T-helper 1 cell (primary cell): Measurements from ENCODE around the gene RPTOR.
"Not testable (repeated sequence)": the region's sequence is repeated elsewhere in the genome, so short reads cannot be mapped to it uniquely, and the experiment has no call there.

Experiments used
- DNase-seq, 5 donors: peaks; one replicate each; pipeline ENCODE4 v3.0.0-alpha.2; 2012 to 2020

The RPTOR gene

DNA sequence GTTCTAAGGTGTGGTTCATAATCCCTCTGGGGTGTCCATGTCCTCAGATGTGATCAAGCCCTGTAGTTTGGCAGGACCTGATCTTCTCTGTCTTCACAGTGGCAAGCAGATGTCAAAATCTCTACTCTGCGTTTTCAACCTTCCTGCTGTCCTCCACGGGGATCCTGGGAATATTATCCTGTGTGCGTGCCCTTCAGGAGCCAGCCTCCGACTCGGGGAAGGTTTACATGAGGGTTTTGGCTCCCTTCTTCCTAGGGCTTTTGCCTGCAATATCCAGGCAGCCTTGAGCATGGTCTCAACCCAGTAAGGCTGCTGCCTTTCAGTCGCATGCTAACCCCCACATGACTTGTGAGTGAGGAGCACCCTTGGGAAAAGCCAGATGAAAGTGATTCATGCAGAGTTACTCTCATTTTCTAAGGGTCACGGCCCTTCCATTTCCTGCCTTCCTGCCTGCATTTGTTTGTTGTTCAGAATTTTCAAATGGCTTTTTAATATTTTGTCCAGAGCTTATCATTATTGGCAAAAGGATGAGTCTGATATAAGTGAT lies 244.8 kb downstream of the RPTOR start:
- DNase-seq = no peak

DNA sequence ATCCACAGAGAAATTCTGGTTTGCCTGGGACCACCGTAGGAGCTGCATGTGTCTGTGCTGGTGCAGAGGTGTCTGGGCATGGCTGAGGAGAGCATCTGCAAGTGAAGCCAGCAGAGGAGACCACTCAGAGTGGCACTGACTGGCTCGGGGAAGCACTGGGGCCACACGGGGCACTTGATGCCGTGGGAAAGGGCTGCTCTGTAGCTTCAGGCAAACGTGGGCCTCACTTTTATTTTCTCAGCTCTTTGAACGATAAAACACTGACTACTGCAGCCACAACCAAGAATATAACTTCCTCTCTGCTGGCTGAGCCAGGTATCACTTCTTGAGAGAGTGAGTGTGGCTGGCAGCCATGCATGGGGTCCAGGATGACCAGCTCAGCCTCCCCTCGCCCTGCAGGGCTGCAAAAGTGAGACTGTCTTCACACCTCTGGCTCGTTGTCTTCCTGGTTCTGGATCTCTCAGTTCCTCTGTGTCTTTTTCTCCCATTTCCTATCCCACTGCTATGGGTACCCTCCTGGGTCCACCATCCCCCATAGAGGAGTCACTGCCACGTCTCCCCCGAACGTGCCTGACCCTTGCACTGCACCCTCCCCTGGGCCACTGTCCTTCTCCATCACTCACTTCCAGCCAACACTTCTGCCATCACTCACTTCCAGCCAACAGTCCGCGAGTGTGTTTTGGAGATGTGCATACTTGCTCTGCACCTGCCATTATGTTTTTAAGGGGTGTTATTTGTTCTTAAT lies 245.6 kb downstream of the RPTOR start:
- DNase-seq = peak in 1 of 5 donors; percentile 65

DNA sequence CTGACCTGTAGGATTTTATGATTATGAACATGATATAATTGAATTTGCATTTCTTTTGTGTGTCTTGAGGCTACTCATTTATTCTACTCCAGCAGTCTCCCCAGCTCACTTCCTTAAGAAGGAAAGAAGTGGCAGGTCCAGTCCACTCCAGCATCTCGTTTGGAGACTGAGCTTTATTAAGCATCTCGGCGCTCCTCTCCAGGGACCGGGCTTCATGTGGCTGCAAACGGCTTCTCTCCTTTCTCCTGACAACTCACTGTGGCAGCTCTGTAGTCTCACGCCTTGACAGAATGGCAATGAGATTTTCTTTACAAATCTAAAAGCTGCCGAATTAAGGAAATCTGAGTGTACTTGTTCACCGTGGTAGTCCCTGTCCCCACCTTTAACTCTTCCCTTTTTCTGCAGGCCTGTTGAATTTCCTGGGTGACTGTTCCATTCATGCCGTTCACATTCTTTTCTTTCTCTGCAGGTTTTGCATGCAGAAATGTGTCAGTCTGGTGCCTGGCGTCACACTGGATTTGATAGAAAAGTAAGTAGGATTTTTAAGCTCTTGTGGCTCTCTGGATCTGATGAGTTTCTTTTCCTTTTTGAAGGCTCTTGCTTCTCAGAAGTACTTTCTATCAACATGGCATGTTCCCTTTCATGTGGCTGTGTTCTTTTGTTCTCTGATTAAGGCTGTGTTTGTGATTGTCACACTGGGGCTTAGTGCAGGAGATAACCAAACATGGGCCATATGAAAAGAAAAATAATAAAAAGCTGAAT lies 246.5 kb downstream of the RPTOR start:
- peak in 1 of 5 donors; percentile 55 for DNase-seq

DNA sequence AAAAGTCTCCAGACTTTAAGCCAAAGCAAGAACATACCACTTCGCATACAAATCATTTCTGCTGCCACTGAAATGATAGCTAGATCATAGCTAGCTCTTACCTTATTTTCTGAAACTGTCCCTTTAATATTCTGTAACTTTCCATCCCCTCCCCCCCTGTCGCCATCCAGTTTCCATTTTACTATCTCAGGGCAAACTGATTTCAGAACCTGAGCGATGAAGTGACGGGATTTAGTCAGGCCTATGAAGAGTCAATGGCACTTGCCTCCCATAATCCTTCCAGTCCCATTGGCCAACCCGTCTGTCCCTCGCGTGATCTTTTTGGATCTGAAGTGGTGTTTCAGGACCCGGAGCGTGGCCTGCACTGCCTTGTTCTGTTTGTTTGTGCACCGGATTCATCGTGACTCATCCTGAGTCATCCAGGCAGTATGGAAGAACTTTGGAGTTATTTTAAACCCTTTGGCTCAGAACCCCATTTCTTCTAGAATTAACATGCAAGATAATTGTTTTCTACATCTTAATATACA lies 247.2 kb downstream of the RPTOR start:
- DNase-seq = peak in 2 of 5 donors; percentile 13 to 82

DNA sequence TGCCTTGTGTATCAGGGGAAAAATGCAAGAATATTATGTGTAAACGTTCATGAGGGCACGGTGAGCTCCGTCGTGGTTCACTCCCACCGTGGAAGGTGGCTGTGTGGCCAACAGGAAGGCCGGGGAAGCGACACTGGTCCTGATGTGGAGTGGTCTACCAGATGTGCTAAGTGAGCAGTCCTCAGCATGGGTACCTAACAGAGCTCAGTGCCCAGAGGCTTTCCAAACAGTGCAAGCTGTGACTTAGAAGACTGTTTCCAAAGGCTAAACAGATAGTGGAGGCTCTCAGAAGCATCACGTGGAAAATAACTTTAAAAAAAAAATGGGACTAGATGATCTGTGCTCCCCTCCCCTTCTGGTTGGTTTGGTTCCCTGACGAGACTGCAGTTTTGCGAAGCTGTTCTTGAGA lies 247.7 kb downstream of the RPTOR start:
- no peak for DNase-seq

DNA sequence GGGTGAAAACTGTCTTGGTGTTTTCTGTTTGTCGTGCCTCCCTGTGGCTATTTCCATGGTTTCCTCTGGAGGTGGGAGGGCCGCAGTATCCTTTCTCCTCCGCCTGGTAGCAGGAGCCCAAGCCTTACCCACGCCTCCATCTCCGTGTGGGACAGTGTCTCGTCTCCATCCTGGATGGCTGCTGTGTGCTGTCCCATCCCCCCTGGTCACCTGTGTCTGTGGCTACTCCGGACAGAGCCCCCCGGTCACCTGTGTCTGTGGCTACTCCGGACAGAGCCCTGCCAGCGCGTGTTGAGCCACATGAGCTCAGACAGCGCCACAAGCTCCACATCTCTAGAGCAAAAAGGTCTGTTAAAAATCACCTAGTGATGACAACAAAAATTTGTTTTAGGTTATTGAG lies 248.8 kb downstream of the RPTOR start:
- DNase-seq = no peak

DNA sequence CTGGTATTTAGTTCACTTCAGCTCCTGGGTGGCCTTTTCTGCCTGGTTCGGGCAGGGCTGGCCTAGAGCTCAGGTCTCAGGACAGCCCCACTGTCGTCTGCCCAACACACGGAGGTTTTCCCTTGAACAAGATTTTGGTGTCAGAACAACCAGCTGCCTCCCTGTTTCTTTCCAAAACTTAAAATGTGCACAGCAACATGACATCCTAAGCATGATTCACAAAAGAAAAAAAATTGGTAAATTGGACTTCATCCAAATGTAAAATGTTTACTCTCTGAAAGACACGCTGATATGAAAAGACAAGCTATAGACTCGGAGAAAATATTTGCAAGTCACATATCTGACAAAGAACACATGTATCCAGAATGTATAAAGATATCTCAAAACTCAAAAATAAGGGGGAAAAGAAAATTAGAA lies 249.2 kb downstream of the RPTOR start:
- no peak for DNase-seq

DNA sequence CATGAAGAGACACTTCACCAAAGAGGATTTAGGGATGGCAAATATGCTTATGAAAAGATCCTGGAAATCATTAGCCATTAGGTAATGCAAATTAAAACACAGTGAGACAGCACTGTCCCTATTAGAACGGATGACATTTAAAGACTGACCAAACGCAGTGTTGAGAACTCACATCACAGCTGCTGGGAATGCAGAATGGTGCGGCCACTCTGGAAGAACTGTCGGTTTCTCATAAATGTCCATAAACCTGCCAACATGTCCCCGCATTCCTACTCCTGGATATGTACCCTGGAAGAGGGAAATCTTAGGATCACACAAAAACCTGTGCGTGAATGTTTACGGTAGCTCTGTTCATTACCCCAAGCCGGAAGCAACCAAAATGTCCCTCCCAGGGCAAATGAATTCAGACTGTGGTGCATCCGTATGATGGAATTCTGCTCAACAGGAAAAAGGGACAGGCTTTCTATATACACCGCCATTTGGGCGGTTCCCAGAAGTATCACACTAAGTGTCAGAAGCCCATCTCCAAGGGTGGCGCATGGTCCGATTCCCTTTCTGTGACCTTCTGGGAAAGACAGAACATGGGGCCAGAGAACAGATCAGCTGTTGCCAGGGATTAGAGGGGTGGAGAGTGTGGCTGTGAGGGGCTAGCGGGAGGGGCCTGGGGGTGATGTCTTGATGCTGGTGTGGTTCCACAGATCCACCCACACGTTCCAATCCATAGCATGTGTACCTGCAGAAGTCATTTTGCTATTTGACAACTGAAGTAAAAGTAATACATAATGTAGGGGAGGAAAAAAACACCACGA lies 249.8 kb downstream of the RPTOR start:
- DNase-seq = no peak

DNA sequence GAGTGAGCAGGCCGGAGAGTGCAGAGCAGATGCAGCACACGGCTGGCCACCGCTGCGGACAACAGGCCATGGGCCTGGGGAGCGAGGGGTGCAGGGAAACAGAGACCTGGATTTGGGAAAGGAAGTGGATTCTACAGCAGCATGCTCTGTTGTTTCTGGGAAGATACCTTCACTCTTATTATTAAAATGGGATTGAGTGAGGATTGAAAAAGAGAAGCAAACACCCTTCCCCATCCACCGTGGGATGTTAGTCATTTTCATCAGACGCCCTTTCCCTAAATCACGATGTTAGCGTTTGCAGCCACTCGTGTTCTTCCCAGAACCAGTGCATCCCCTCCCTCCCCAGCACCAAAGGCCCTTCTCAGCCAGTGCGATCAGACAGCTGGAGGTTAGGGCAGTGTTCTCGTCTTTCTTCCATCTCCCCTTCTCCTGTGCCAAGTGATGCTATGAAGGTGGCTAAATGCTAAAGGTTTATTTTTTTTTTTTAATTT lies 250.5 kb downstream of the RPTOR start:
- no peak for DNase-seq

DNA sequence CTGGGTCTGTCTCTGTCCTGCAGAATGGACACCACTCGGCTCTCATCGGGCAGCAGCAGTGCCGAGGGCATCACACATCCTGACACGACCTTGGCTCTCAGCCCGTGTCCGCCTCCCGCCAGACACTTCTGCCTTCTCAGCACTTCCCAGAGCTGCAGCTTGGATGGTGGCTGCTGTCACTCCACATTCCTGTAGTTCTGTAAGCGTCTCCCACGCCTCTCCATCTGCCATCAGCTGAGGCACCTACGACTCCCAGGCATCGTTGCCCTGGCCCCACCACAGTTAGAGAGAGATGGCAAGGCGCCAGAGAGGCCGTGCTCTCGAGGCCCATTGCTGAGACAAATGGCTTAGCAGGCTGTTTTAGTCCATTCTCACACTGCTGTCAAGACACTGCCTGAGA lies 251.1 kb downstream of the RPTOR start:
- no peak for DNase-seq

DNA sequence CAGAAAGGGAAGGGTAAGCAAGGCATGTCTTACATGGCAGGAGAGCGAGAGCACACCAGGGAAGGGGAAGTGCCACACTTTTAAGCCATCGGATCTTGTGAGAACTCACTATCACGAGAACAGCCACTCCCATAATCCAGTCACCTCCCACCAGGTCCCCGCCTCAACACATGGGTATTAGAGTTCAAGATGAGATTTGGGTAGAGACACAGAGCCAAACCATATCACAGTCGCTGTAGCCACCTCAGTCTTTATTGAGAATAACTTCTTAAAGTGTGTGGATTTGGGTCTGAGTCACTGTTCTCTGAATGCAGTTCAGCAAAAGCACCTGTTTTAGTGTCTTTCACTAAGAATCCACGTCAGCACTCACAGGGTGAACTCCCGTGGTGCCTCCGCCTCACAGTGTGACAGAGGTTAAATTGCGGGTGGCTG lies 251.8 kb downstream of the RPTOR start:
- no peak for DNase-seq

DNA sequence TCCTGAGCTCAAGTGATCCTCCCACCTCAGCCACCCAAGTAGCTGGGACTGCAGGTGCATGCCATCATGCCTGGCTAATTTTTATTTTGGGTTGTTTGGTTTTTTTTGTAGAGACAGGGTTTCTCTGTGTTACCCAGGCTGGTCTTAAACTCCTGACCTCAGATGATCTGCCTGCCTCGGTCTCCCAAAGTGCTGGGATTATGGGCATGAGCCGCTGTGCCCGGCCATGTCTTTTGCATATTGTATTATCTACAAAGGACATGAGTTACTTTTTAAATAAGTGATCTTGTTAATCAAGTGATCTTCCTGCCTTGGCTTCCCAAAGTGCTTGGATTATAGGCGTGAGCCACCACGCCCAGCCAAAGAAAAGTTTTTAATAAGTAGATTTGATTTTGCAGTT lies 252.6 kb downstream of the RPTOR start:
- not testable (repeated sequence) for DNase-seq

DNA sequence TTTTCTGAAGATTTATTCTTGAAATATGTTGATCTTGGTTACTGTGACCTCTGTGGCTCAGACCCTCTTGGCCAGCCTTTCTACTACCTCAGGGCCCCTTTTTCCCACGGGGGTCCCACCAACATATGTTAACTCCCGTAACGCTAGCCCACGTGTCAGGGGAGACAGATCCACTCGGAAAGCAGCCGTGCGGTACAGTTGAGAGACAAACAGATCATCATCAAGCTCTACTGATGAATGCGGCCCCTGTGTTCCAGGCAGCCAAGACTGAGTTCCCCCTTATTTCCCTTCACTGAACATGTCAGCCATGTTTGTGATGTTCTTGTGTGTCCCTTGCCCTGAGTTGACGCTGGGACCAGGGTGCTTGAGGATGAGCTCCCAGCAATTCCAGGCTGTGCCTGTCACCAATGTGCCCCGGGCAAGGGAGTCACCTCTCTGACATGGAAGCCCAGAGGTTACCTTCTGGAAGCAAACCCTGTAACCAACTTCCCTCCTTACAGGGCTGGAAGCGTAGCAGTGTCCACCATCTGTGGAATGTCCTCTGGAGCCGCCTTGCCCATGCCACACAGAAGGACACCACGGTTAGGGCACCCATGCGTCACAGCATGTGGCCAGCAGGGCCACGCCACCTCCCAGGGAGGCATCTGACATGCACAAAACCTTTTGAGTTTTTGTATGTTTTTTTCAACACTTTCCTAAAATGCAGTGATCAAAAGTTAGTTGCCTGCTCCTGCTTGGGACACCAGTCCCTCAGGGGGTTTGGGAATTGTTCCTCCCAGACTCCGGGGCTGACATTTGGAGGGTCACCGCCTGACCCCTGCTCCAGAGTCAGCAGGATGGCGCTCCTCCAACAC lies 253.3 kb downstream of the RPTOR start:
- no peak for DNase-seq

DNA sequence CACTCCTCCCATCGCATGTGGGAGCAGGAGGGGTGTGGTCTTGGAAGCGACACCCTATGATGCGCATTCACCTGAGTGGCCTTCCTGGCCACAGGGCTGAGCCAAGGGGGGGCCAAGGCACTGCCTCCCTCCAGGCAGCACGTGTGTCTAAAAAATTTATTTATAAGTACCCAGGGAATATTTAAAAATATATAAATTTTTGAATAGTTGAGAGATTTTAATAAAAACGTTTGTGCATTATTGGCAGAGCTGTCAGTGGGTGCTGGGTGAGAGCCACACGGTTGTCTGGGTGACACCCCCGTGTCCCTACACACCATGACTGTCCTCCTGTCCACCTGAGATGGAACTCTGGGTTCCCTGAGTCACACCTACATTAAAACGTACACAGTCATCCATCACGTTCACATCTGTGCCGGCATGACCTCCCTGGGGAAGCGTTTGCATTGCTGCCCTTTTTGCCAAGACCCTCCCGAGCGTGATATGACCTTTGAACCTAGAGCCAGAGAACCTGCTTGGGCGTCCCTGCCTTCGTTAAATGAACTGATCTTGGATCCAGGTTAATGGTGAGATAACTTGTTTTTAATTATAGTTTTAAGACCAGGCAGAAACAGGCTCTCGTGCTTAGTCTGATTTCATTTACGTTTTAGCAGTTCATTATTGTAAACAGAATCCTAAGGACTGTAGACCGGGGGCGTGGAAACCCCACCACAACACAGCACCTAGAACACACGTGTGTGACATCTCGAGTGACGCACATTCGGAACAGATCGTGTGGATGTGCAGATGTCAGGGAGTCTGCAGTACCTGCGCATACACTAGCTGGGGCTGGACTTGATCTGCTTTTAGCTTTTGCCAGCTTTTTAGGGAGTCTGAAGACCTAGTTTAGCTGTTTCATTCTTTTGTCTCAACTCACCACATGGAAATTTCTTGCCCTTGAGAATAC lies 254.2 kb downstream of the RPTOR start:
- no peak for DNase-seq

DNA sequence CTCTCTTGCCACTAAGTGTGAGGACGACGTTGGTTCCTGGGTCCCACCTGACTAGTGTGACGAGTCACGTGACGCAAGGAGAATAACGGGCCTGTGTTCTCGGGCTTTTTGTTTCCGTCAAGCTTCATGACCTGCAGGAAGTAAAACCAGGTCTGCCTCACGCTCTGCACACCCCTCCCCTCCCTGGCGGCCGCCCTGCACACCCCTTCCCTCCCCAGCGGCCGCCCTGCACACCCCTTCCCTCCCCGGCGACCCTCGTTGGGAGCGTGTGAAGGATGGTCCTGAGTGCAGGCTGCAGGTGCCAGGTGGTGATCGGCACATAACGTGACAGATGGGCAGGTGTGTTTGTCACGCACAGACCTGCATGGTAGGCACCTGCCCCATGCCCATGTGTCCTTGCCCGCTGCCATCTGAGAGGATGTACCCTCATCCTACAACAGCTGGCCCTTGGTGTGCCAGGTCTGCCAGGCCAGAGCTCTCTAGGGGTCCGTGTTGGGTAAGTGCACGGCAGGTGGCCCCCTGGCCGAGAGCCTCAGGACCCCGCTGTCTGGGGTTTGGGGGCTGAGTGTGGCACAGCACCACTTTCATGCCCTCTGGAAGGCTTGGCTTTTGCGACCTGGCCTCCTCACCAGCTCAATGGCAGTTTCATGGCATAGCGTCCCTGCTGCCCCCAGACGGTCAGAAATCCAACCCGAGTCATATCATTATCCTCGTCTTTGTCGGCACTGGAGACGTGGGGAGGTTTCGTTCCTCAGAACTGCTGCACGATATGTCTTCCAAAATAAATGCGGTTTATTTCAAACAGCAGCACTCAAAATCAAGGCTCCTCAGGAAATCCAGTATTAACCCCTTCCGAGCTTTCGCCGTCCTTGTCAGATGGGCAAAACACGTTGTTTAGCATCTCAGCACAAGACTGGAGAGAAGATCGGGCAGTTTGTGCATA lies 255.2 kb downstream of the RPTOR start:
- no peak for DNase-seq

DNA sequence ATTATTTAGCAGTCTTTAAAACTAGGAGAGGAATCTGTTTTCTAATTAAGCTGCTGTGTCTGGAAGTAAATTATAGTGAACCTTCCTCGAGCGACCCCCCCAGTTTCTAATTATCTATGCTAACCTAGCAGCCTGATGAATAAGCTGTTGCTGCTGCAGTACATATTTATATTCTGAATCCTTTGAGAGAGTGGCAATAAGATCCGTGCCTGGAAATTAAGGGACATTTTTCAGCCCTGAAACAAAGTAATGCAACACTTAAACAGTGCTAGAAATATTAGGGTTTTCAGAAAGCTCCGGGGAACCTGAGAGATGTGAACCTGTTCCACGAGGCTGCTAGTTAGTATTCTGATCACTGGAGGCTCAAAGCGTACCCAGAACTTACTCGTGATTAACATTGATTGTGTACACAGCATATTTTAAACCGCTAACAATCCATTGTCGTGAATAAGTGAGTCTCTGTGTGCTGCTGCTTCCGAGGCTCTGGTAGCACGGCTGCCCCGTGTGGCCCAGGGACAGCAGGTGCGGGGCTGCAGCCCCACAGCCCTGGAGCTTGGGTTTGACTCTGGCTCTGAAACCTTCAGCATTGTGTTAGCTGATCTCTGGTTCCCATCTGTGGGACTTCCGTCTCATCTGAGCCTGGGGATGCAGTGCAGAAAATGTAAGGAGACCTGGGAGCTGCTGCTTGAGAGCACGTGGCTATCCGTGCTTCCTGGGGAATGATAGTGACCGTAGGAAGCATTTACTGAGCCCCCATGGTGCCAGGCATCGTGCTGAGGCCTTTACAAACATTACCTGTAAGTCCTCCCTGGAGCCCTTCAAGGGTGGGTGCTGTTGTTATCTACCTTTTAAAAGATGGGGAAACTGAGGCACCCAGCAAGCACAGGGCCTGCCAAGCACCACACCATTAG lies 256.1 kb downstream of the RPTOR start:
- DNase-seq = no peak

DNA sequence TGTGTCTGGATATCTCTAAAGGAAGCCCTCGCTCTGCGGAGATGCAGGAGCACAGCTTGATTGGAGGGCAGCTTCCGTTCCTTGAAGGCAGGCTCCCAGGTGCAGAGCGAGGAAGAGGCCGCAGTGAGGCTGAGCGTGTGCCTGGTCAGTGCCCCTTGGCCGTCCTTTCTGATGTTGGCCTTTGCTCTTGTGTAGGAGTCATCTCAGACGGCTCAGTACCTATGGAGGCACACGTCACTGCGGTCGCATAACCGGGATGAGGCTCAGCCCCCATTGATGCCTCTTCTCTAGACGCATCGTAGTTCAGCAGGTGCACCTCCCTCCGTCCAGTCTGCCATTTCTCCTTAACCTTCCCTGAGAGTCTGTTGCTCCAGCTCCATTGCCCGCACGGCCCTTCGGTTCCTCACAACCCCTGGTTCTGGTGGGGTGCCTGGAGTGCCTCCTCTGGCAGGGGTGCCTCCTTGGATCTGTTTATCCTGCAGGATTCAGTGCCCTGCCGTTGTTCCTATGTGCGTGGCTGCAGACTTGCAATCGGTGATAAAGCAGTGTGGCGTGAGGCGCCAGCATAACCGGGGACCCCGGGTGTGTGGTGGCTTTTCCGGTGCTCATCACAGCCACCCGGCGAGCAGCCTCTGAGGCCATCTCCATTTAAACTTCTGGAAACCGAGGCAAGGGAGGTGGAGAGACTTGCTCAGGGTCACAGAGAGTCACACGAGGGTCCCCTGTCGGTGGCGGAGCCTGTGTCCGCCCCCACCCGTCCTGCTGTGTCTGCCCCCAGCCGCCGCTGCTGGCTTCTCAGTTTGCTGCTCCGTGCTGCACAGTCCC lies 258.2 kb downstream of the RPTOR start:
- no peak for DNase-seq
